Memory B cell (primary cell): Measurements from ENCODE around the gene TAL2.

Experiments
- ATAC-seq: fragments of 150-1000 bp; cut with Tn5 transposase; 2 replicates; pipeline ENCODE4 v1.10.0; 2021; ENCODE audit warnings: low read depth, mild to moderate bottlenecking, moderate library complexity
- DNase-seq, 2 donors: peaks; one replicate each; pipeline ENCODE4 v3.0.0; 2022; ENCODE audit warnings: low spot score in 2 of 2
- H3K27ac Mint-ChIP-seq: one replicate; pipeline ENCODE4 v1.8.0; 2022; ENCODE audit warnings: mild to moderate bottlenecking, moderate library complexity, mixed read lengths
- H3K27me3 Mint-ChIP-seq: one replicate; pipeline ENCODE4 v1.8.0; 2022; ENCODE audit warnings: mixed read lengths
- H3K36me3 Mint-ChIP-seq: one replicate; pipeline ENCODE4 v1.8.0; 2022; ENCODE audit warnings: mild to moderate bottlenecking, mixed read lengths
- H3K4me1 Mint-ChIP-seq: one replicate; pipeline ENCODE4 v1.8.0; 2022; ENCODE audit warnings: mixed read lengths
- H3K4me3 Mint-ChIP-seq: one replicate; pipeline ENCODE4 v1.8.0; 2022; ENCODE audit warnings: mild to moderate bottlenecking, moderate library complexity, mixed read lengths
- H3K9me3 Mint-ChIP-seq: one replicate; pipeline ENCODE4 v1.8.0; 2022; ENCODE audit warnings: mixed read lengths

Gene TAL2

GRCh38 chr9:105706156-105706555, 43.9 kb downstream of the TAL2 start:
- Mint-ChIP-seq H3K27me3 (no peaks in the 10 kb centered on the region), H3K27ac (no peak overlapping the region), H3K4me1 (peaks cover 7% of the 10 kb centered on the region), H3K36me3 (peaks cover 11% of the 10 kb centered on the region), H3K9me3 (no peaks in the 10 kb centered on the region), H3K4me3 (no peak overlapping the region)
- ATAC-seq: no peak
- no peak for DNase-seq

GRCh38 chr9:105708405-105708804, 46.1 kb downstream of the TAL2 start:
- H3K27ac Mint-ChIP-seq: no peak overlapping the region
- ATAC-seq: no peak

GRCh38 chr9:105710638-105711037, 48.4 kb downstream of the TAL2 start:
- no peak overlapping the region for H3K4me3 Mint-ChIP-seq
- peaks cover 3% of the 10 kb centered on the region for H3K4me1 Mint-ChIP-seq
- DNase-seq (no peak), ATAC-seq (no peak)
- no peaks in the 10 kb centered on the region for H3K9me3 Mint-ChIP-seq
- H3K36me3 Mint-ChIP-seq: peaks cover 19% of the 10 kb centered on the region
- no peaks in the 10 kb centered on the region for H3K27me3 Mint-ChIP-seq
- H3K27ac Mint-ChIP-seq: no peak overlapping the region

More at GRCh38 chr9:105708405-105708804, 46.1 kb downstream of the TAL2 start:
- H3K36me3 Mint-ChIP-seq: peaks cover 13% of the 10 kb centered on the region
- no peaks in the 10 kb centered on the region for H3K9me3 Mint-ChIP-seq
- no peaks in the 10 kb centered on the region for H3K27me3 Mint-ChIP-seq
- H3K4me3 Mint-ChIP-seq: no peak overlapping the region
- DNase-seq: no peak
- peaks cover 3% of the 10 kb centered on the region for H3K4me1 Mint-ChIP-seq

- no peak for ATAC-seq
- no peak overlapping the region for H3K27ac Mint-ChIP-seq
- H3K27me3 Mint-ChIP-seq: no peaks in the 10 kb centered on the region
- H3K36me3 Mint-ChIP-seq: peaks cover 16% of the 10 kb centered on the region
- peaks cover 7% of the 10 kb centered on the region for H3K4me1 Mint-ChIP-seq
- no peak overlapping the region for H3K4me3 Mint-ChIP-seq
- H3K9me3 Mint-ChIP-seq: no peaks in the 10 kb centered on the region
- DNase-seq: no peak
These were observed 49.6 kb downstream of the TAL2 start for GRCh38 chr9:105711867-105712266.

- no peak for ATAC-seq
- DNase-seq: no peak
These were observed 50.0 kb downstream of the TAL2 start for GRCh38 chr9:105712297-105712696.

More at GRCh38 chr9:105712297-105712696, 50.0 kb downstream of the TAL2 start:
- H3K4me3 Mint-ChIP-seq: no peak overlapping the region
- H3K27me3 Mint-ChIP-seq: no peaks in the 10 kb centered on the region
- no peak overlapping the region for H3K27ac Mint-ChIP-seq
- peaks cover 7% of the 10 kb centered on the region for H3K4me1 Mint-ChIP-seq
- H3K9me3 Mint-ChIP-seq: no peaks in the 10 kb centered on the region
- peaks cover 16% of the 10 kb centered on the region for H3K36me3 Mint-ChIP-seq
